RWPE2 (cell line): Measurements from ENCODE around the gene POLR1H.
A peak's percentile ranks its signal among the peaks of the same experiment; 100 is the strongest.

ENCODE experiments used
- ATAC-seq: fragments of 200-7000 bp; cut with Tn5 transposase; 3 replicates; pipeline ENCODE4 v1.9.1; 2021; ENCODE audit warnings: low read depth
- DNase-seq: peaks from one replicate; pipeline ENCODE4 v3.0.0-alpha.2; 2020; ENCODE audit warnings: low spot score
- H3K27ac ChIP-seq: fragments of 450-650 bp; 2 replicates; pipeline ENCODE4 v1.5.1; 2017; ENCODE audit warnings: mild to moderate bottlenecking; ENCODE audit not compliant: poor library complexity, severe bottlenecking
- H3K27me3 ChIP-seq: fragments of 250-450 bp; sonication (Bioruptor Pico); 2 replicates; pipeline ENCODE4 v1.5.1; 2021; ENCODE audit warnings: mild to moderate bottlenecking, moderate library complexity; ENCODE audit not compliant: insufficient read depth, poor library complexity, severe bottlenecking
- H3K36me3 ChIP-seq: fragments of 250-450 bp; sonication (Bioruptor Pico); 2 replicates; pipeline ENCODE4 v1.5.1; 2020; ENCODE audit warnings: low read depth, mild to moderate bottlenecking, moderate library complexity
- H3K4me1 ChIP-seq: fragments of 250-450 bp; sonication (Bioruptor Pico); 2 replicates; pipeline ENCODE4 v1.5.1; 2021; ENCODE audit warnings: mild to moderate bottlenecking, moderate library complexity; ENCODE audit not compliant: insufficient read depth, poor library complexity, severe bottlenecking
- H3K4me3 ChIP-seq: fragments of 250-450 bp; sonication (Bioruptor Pico); 2 replicates; pipeline ENCODE4 v1.5.1; 2021; ENCODE audit warnings: mild to moderate bottlenecking, moderate library complexity; ENCODE audit not compliant: severe bottlenecking
- H3K9me3 ChIP-seq: fragments of 250-450 bp; sonication (Bioruptor Pico); 2 replicates; pipeline ENCODE4 v1.5.1; 2021; ENCODE audit warnings: mild to moderate bottlenecking, moderate library complexity; ENCODE audit not compliant: severe bottlenecking
- TF ChIP-seq, protein P1 (sequence below): fragments of 450-650 bp; IDR thresholded peaks from one replicate; pipeline ENCODE4 v1.5.1; 2017; ENCODE audit warnings: mild to moderate bottlenecking, moderate library complexity; ENCODE audit not compliant: poor library complexity, severe bottlenecking

The POLR1H gene

DNA sequence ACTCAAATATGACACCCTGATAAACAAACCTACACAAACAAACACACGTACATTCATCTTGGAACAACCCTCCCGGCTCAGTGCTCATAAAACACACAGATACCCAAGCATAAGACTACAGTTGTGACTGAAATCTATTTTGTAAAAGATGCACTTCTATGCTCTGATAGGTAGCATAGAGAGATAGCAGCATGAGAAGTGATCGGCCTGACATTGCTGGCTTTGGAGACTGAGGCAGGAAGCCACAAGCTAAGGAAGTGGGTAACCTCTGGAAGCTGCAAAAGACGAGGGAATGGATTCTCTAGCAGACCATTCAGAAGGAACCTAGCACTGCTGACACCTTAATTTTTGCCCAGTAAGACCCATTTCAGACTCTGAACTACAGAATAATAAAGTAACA is 16.2 kb downstream of the POLR1H start:
- no peaks in the 10 kb centered on the region for H3K27me3 ChIP-seq
- no peak for DNase-seq
- TF ChIP-seq, protein P1, sequence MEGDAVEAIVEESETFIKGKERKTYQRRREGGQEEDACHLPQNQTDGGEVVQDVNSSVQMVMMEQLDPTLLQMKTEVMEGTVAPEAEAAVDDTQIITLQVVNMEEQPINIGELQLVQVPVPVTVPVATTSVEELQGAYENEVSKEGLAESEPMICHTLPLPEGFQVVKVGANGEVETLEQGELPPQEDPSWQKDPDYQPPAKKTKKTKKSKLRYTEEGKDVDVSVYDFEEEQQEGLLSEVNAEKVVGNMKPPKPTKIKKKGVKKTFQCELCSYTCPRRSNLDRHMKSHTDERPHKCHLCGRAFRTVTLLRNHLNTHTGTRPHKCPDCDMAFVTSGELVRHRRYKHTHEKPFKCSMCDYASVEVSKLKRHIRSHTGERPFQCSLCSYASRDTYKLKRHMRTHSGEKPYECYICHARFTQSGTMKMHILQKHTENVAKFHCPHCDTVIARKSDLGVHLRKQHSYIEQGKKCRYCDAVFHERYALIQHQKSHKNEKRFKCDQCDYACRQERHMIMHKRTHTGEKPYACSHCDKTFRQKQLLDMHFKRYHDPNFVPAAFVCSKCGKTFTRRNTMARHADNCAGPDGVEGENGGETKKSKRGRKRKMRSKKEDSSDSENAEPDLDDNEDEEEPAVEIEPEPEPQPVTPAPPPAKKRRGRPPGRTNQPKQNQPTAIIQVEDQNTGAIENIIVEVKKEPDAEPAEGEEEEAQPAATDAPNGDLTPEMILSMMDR = no peak

DNA sequence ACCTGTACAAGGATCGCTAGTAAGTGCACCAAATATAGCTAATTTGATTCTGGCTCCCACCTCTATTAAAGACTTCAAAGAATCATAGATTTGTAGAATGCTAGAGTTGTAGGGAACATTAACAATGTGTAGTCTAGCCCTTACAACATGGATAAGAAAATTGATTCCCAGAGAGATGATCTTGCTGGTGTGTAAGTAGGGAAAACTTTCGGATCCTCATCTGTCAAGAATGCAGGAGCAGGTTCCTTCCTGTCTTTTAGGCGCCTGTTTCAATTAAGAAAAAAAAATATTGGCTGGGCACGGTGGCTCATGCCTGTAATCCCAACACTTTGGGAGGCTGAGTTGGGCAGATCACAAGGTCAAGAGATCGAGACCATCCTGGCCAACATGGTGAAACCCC is 26.8 kb downstream of the POLR1H start:
- H3K27me3 ChIP-seq = no peaks in the 10 kb centered on the region
- H3K27ac ChIP-seq = no peak overlapping the region
- no peaks in the 10 kb centered on the region for H3K36me3 ChIP-seq
- no peaks in the 10 kb centered on the region for H3K9me3 ChIP-seq
- ATAC-seq (no peak), DNase-seq (no peak)
- peaks cover 11% of the 10 kb centered on the region for H3K4me1 ChIP-seq
- TF ChIP-seq, protein P1 = no peak
- H3K4me3 ChIP-seq = no peak overlapping the region

More for the DNA sequence above, 16.2 kb downstream of the POLR1H start:
- Histone ChIP-seq H3K4me3 (no peak overlapping the region), H3K27ac (peak overlapping the region; percentile 85), H3K9me3 (no peaks in the 10 kb centered on the region), H3K36me3 (no peaks in the 10 kb centered on the region), H3K4me1 (peaks cover 15% of the 10 kb centered on the region)
- ATAC-seq = no peak

DNA sequence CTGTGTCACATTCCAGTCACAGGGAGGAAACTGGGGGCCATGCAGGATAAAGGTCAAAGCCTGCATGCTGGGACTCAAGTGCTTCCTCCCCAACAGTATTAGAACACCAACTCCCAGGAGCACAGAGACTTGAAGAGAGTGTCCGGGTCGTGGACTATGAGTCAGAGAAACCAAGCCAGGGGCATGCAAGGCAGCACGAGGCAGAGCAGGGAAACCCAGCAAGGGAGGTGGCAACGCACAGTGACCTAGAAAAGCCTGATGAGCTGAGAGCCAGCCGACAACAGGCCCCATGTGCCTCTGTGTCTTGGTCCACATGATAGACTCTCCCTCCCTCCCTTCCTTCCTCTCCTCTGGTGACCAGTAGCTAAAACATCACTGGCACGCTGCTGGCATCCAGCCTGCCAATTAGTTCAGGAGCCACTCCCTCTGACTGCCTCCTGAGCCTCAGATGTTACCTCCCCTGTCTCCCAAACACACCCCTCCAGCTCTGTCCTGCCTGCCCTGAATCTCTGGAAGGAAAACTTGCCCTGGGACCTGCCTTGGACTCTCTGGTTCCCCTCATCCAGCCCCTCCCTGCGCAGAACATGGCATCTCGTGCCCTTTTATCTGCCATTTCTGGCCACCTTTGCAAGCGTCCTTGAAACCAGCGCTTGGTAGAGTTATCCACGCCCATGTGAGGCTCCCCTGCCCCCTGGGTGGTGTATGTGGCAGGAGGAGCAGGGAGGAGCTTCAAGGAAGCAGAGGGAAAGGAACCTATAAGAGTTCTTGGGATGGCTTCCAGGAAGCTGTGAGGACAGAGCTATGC is 30.7 kb downstream of the POLR1H start:
- Histone ChIP-seq H3K4me1 (peaks cover 11% of the 10 kb centered on the region), H3K36me3 (no peaks in the 10 kb centered on the region), H3K9me3 (no peaks in the 10 kb centered on the region), H3K4me3 (no peak overlapping the region), H3K27ac (no peak overlapping the region), H3K27me3 (no peaks in the 10 kb centered on the region)
- TF ChIP-seq, protein P1 = no peak
- DNase-seq = no peak
- ATAC-seq = peak; percentile 89

DNA sequence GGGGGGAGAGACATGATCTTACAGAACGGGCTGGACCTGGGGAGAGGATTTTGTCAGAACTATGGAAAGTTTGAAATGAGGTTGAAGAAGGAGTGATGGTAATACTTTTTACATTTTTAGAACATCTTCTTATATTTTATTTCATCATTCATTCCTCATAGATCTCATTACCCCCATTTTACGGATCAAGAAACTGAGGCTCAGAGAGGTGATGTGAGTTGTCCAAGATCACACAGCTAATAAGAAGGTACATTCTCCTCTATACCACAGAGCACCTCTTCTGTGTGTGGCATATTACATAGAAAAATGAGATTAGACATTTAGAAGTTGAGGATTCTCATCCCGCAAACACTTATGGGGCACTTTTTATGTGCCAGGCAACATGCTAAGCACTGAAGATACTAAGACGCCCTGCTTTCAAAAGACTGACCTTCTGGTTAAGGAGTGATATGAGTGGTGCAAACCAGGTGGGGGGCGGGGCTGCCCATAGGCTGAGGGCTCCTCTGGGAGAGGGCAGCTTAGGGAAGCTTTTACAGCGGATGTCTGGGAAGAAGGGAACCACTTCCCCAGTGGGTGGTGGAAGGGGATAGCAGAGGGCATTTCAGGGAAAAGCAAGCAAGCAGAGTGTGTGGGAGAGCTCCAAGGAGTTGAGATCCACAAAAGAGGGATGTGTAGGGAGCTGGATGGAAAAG is 31.9 kb downstream of the POLR1H start:
- ATAC-seq (no peak), DNase-seq (no peak)
- Histone ChIP-seq H3K4me1 (peaks cover 8% of the 10 kb centered on the region), H3K27ac (no peak overlapping the region), H3K27me3 (no peaks in the 10 kb centered on the region), H3K4me3 (no peak overlapping the region), H3K9me3 (no peaks in the 10 kb centered on the region), H3K36me3 (no peaks in the 10 kb centered on the region)
- TF ChIP-seq, protein P1 = no peak
